ENCODE measurements around the gene RCAN2. TPM values are rescaled to one million over a fixed set of nuclear protein-coding genes. Genes with fewer than 3 reads are reported as not detected.

RCAN2 gene
- total RNA-seq, 6 donors from 2014 or later = 4.8 to 14.6 (median 9.1) TPM

DNA sequence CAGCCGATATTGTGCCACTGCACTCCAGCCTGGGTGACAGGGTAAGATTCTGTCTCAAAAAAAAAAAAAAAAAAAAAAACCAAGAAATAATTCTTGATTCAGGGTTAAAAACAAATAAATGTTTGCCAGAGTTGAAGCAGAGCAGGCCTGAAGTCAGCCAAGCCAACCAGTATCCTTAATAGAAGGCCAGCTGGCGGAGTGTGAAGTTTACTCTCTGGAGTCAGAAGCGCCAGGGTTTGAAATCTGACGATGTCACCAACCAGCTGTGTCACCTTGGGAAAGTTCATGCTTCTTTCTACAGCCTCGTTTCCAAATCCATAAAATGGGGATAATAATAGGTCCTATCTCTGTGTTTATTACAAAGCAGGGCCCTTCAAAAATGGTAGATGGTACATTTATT lies 247.5 kb downstream of the RCAN2 start:
- no peaks in the 10 kb centered on the region for H3K4me1 ChIP-seq
- no peak overlapping the region for H3K4me3 ChIP-seq
- ATAC-seq (ENCODE audit: low FRiP score in 2 of 2) (no peak), DNase-seq (no peak)
- H3K27ac ChIP-seq = no peak overlapping the region
- H3K9me3 ChIP-seq = no peaks in the 10 kb centered on the region
- 70 to 72% methylated on average over 5 of the region's 5 CpGs for whole genome bisulfite sequencing, 2 donors
- no peaks in the 10 kb centered on the region for H3K27me3 ChIP-seq
- no peaks in the 10 kb centered on the region for H3K36me3 ChIP-seq
- TF ChIP-seq EP300 (IDR thresholded peaks at IDR 0.05) = no peak
- no peak for TF ChIP-seq POLR2AphosphoS5 (IDR thresholded peaks at IDR 0.05)
- TF ChIP-seq, protein P1, sequence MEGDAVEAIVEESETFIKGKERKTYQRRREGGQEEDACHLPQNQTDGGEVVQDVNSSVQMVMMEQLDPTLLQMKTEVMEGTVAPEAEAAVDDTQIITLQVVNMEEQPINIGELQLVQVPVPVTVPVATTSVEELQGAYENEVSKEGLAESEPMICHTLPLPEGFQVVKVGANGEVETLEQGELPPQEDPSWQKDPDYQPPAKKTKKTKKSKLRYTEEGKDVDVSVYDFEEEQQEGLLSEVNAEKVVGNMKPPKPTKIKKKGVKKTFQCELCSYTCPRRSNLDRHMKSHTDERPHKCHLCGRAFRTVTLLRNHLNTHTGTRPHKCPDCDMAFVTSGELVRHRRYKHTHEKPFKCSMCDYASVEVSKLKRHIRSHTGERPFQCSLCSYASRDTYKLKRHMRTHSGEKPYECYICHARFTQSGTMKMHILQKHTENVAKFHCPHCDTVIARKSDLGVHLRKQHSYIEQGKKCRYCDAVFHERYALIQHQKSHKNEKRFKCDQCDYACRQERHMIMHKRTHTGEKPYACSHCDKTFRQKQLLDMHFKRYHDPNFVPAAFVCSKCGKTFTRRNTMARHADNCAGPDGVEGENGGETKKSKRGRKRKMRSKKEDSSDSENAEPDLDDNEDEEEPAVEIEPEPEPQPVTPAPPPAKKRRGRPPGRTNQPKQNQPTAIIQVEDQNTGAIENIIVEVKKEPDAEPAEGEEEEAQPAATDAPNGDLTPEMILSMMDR (IDR thresholded peaks at IDR 0.05) = no peak
- no peak for TF ChIP-seq POLR2A (IDR thresholded peaks at IDR 0.05)

DNA sequence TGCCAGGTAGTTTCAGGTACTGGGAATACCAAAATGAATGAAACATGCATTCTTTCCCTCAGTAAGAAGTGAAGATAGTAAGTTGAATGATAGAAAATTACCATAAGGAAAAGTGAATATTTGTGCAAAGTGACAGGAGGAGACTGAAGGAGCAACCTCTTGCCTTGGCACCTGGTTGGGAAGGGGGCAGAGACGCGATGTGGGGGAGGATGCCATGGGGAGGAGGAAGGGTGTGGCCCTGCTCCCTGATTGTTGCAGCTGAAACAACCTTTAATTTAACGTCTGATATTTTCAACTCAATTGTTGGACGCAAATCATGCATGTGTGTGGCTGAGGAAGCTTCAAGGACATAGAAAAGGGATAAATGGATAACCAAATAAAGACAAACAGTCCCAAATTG lies 248.3 kb downstream of the RCAN2 start:
- DNase-seq (no peak), ATAC-seq (ENCODE audit: low FRiP score in 2 of 2) (no peak)
- WGBS, 2 donors = 80 to 85% methylated on average over 4 of the region's 4 CpGs
- no peak overlapping the region for H3K27ac ChIP-seq
- no peaks in the 10 kb centered on the region for H3K4me1 ChIP-seq
- no peaks in the 10 kb centered on the region for H3K27me3 ChIP-seq
- H3K4me3 ChIP-seq = no peak overlapping the region
- no peaks in the 10 kb centered on the region for H3K9me3 ChIP-seq
- H3K36me3 ChIP-seq = no peaks in the 10 kb centered on the region
- no peak for TF ChIP-seq POLR2AphosphoS5 (IDR thresholded peaks at IDR 0.05)
- TF ChIP-seq POLR2A (IDR thresholded peaks at IDR 0.05) = no peak
- TF ChIP-seq, protein P1 (IDR thresholded peaks at IDR 0.05) = no peak
- no peak for TF ChIP-seq EP300 (IDR thresholded peaks at IDR 0.05)

DNA sequence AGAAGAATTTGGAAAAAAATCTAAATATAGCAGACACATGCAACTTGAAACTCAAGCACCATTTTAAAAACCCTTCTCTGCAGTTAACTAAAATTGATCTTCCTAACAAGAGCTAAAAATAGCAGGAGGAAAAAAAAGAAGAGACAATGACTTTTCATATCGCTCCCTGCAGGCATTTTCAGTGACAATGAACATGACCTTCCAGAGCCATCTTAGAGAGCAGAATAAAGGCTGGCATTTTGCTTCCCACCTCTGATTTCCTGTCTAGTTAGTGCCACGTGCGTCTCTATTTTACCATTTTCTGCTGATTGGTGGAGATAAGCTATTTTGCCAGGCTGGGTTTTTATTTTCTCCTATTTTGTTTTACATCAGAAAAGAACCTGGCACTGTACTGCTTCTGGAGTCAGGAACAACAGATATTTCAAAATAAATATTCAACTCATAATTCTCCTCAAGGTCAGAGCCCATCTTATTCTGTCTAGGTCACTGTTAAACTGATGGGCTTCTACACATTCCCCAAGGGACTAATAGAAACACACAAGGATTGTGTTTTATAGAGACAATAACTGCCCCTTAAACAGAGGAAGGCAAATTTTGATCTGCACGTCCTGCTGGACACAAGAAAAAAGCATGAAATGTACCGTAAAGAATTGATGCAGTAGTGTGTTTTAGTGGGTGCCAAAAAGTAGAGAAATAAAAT lies 250.2 kb downstream of the RCAN2 start:
- no peak for ATAC-seq (ENCODE audit: low FRiP score in 2 of 2)
- Histone ChIP-seq H3K4me1 (no peaks in the 10 kb centered on the region), H3K36me3 (no peaks in the 10 kb centered on the region), H3K27me3 (no peaks in the 10 kb centered on the region), H3K27ac (no peak overlapping the region), H3K9me3 (no peaks in the 10 kb centered on the region), H3K4me3 (no peak overlapping the region)
- DNase-seq = no peak
- TF ChIP-seq, protein P1 (IDR thresholded peaks at IDR 0.05) = no peak
- TF ChIP-seq POLR2AphosphoS5 (IDR thresholded peaks at IDR 0.05) = no peak
- no peak for TF ChIP-seq EP300 (IDR thresholded peaks at IDR 0.05)
- no peak for TF ChIP-seq POLR2A (IDR thresholded peaks at IDR 0.05)
- 56 to 67% methylated on average over 5 of the region's 5 CpGs for WGBS, 2 donors

DNA sequence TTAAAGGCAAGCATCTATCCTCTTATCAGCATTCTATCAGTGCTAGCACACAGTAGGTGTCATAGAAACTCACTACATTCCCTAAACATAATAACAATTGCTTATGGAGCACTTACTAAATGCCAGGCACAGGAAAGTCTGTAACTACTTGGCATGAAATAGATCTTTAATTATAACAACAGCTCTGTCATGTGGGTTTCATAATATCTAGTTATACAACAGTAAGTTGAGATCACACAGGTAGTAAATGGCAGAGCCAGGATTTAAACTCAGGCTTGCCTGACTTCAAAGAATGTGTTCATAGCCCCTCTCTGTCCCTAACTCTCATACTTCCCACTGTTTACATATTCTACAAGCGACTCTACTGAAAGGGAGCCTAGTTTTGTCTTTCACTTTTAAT lies 254.5 kb downstream of the RCAN2 start:
- H3K9me3 ChIP-seq = no peaks in the 10 kb centered on the region
- ATAC-seq (ENCODE audit: low FRiP score in 2 of 2) = no peak
- no peaks in the 10 kb centered on the region for H3K36me3 ChIP-seq
- H3K27ac ChIP-seq = no peak overlapping the region
- DNase-seq = no peak
- H3K27me3 ChIP-seq = no peaks in the 10 kb centered on the region
- WGBS, 2 donors = 46 to 61% methylated on average over 1 of the region's 1 CpG
- H3K4me3 ChIP-seq = no peak overlapping the region
- TF ChIP-seq POLR2A (IDR thresholded peaks at IDR 0.05) (no peak), EP300 (IDR thresholded peaks at IDR 0.05) (no peak), POLR2AphosphoS5 (IDR thresholded peaks at IDR 0.05) (no peak)
- TF ChIP-seq, protein P1 (IDR thresholded peaks at IDR 0.05) = no peak
- no peaks in the 10 kb centered on the region for H3K4me1 ChIP-seq

DNA sequence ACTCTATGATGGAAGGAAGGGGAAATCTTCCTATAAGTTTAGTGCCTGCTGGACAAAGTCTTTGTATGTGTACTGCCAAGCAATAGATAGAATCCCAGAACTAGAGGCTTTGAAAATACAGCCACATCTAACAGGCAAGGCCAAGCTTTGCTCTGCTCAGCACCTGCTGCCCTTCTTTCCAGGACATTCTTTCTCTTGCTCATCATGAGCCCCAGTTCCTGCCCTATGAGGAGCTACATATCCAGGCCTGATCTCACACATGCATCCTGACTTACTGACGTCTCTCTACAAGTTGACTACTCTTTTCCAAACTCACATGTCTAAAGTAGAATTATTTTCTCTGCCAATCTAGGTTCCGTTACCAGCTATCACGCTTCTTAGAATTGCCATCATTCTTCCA lies 256.0 kb downstream of the RCAN2 start:
- Histone ChIP-seq H3K27ac (no peak overlapping the region), H3K27me3 (no peaks in the 10 kb centered on the region), H3K4me1 (no peaks in the 10 kb centered on the region), H3K9me3 (peaks cover 0 to 5% (median 0%) of the 10 kb centered on the region in 4 donors), H3K4me3 (no peak overlapping the region), H3K36me3 (no peaks in the 10 kb centered on the region)
- no peak for ATAC-seq (ENCODE audit: low FRiP score in 2 of 2)
- 90 to 92% methylated on average over 3 of the region's 3 CpGs for WGBS, 2 donors
- TF ChIP-seq EP300 (IDR thresholded peaks at IDR 0.05) (no peak), POLR2A (IDR thresholded peaks at IDR 0.05) (no peak), POLR2AphosphoS5 (IDR thresholded peaks at IDR 0.05) (no peak)
- TF ChIP-seq, protein P1 (IDR thresholded peaks at IDR 0.05) = no peak
- no peak for DNase-seq

Measured in upper lobe of left lung (tissue), 6 donors.